ENCODE results near the gene MRPS35. TPM values are rescaled to one million over a fixed set of nuclear protein-coding genes. Genes with fewer than 3 reads are reported as not detected.

Gene MRPS35
- total RNA-seq, 1 donor from 2014 or later = 51.5 TPM

DNA sequence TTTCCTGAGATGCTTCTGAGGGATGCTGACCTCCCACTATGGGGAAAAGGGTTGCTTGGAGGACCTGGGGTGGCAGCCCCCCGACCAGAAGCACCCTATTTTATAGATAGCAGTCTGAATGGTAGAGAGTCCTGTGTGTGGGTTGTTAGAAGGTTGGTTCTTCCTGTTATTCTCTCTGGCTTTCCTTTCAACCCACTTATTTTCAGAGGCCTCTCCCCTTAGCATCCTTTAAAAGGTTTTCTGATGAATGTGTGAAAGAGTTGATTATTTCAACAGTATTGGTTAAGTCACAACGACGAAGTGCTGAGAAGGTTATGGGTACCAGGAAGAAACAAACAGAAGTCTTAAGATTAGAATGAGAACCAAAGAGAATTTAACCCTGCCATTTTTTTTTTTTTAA lies 90.2 kb downstream of the MRPS35 start:
- no peak for DNase-seq (ENCODE audit: low spot score)
- intact Hi-C loops (cut with DNase I) = no loop called here

DNA sequence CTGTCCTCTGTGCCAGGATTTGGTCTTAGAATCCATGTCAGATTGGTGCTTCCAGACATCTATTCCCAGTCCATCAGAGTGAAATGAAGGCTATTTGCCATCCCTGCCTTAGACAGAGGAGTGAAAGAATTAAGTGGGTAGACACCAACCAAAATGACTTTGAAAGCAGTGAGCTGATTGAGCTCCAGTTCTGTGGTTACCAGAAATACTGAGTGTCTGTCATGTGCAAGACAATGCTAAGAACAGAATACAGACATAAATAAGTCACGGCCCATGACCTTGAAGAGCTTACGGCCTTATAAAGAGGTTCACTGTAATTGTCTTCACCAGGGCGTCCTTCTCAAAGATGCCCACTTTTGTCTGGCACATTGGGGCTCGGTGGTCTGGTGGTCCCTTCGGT lies 91.0 kb downstream of the MRPS35 start:
- no peak for DNase-seq (ENCODE audit: low spot score)
- intact Hi-C loops (cut with DNase I) = no loop called here

DNA sequence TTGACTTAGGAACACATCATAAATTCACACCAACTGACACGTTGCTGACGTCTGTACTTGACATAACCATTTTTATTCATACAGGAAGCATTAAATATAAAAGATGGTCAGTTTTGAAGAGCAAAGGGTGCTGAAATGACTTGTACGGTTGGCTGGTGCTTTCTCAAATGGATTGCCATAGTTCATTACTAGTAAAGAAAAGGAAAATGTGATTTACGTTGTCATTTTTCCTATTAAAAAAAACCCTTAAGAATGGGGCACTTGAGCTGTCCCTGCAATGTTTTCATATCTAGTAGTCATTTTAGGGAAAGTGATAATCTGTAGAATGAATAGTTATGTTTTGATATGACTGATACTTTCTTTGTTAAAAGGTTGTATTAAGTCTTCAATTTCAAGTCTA lies 91.9 kb downstream of the MRPS35 start:
- DNase-seq (ENCODE audit: low spot score) = no peak
- intact Hi-C loops (cut with DNase I) = no loop called here

DNA sequence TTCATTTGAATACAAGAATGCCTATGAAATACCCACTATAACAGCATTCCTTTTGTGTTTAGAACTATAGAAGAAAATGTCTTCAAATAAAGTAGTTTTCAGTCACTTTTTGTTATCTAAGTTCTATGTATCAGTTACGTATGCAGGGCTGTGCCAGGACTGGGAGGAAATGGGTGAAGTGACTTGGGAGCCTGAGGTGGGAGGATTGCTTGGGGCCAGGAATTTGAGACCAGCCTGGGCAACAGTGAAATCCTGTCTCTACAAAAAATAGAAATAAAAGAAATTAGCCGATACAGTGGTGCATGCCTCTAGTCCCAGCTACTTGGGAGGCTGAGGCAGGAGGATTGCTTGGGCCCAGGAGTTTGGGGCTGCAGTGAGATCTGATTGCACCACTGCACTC lies 92.3 kb downstream of the MRPS35 start:
- intact Hi-C loops (cut with DNase I) = no loop called here
- DNase-seq (ENCODE audit: low spot score) = no peak

DNA sequence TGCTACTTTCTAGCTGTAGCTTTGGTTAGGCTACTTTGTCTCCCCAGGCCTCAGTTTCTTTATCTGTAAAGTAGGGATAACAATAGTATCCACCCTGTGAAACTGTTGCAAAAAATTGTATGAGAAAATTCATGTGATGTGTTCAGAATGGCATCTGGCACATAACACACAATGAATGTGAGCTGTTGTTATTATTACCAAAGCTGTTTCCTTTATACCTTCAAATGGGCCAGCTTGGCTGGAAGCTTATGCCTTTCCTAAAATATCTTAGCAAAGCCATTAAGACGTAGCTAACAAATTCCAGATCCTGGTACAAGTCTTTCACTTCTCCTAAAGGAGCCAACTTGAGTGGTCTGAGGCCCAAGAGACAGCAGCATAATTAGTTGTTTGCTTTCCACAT lies 94.6 kb downstream of the MRPS35 start:
- DNase-seq (ENCODE audit: low spot score) = no peak
- intact Hi-C loops (cut with DNase I) = no loop called here

Other genes starting within 250 kb of the MRPS35 start
- gene PPFIBP1, start 186.6 kb upstream of the MRPS35 start, total RNA-seq = 219 TPM
- 3.6 TPM for gene REP15, start 14.4 kb upstream of the MRPS35 start, total RNA-seq
- 10.3 TPM for gene KLHL42, start 69.4 kb downstream of the MRPS35 start, total RNA-seq
- gene MANSC4, start 69.4 kb downstream of the MRPS35 start, total RNA-seq = not detected